Activated gamma-delta T cell (primary cell): Measurements from ENCODE around the gene LGALS9B.
"Not testable (repeated sequence)": the region's sequence is repeated elsewhere in the genome, so short reads cannot be mapped to it uniquely, and the experiment has no call there.

Source experiments
- DNase-seq: peaks from one replicate; lab custom pipeline; 2025; lab: John Stamatoyannopoulos, UW
- total RNA-seq, 2 donors: gene quantifications; one replicate each; lab custom pipeline; 2026; lab: John Stamatoyannopoulos, UW

The LGALS9B gene
- 0.13 to 0.20 reads per million in 2 donors for total RNA-seq

GRCh38 chr17:20467447-20467846, at the start of gene LGALS9B:
Gene LGALS9B, minus strand, starts transcription at chr17:20467539. Its CDS starts 69 bp downstream, at chr17:20467470.
- DNase-seq: not testable (repeated sequence)

GRCh38 chr17:20516986-20517385, 49.6 kb upstream of the LGALS9B start:
- not testable (repeated sequence) for DNase-seq

GRCh38 chr17:20515099-20515498, 47.8 kb upstream of the LGALS9B start:
- not testable (repeated sequence) for DNase-seq

GRCh38 chr17:20513539-20513938, 46.2 kb upstream of the LGALS9B start:
- DNase-seq: not testable (repeated sequence)

GRCh38 chr17:20512378-20512777, 45.0 kb upstream of the LGALS9B start:
- DNase-seq: not testable (repeated sequence)

- DNase-seq: not testable (repeated sequence)
Observed at GRCh38 chr17:20511778-20512177, 44.4 kb upstream of the LGALS9B start.

- DNase-seq: not testable (repeated sequence)
Observed at GRCh38 chr17:20505333-20505732, 38.0 kb upstream of the LGALS9B start.

GRCh38 chr17:20504388-20505066, 37.2 kb upstream of the LGALS9B start:
- DNase-seq: not testable (repeated sequence)

- not testable (repeated sequence) for DNase-seq
Observed at GRCh38 chr17:20501896-20502295, 34.6 kb upstream of the LGALS9B start.

- not testable (repeated sequence) for DNase-seq
Observed at GRCh38 chr17:20500346-20500745, 33.0 kb upstream of the LGALS9B start.

- not testable (repeated sequence) for DNase-seq
Observed at GRCh38 chr17:20495420-20495819, 28.1 kb upstream of the LGALS9B start.

- not testable (repeated sequence) for DNase-seq
Observed at GRCh38 chr17:20494735-20495134, 27.4 kb upstream of the LGALS9B start.

GRCh38 chr17:20494147-20494546, 26.8 kb upstream of the LGALS9B start:
- not testable (repeated sequence) for DNase-seq

GRCh38 chr17:20492971-20493370, 25.6 kb upstream of the LGALS9B start:
- not testable (repeated sequence) for DNase-seq

GRCh38 chr17:20492099-20492498, 24.8 kb upstream of the LGALS9B start:
- DNase-seq: not testable (repeated sequence)

- DNase-seq: not testable (repeated sequence)
Observed at GRCh38 chr17:20484930-20485329, 17.6 kb upstream of the LGALS9B start.

- not testable (repeated sequence) for DNase-seq
Observed at GRCh38 chr17:20479889-20480591, 12.7 kb upstream of the LGALS9B start.

- not testable (repeated sequence) for DNase-seq
Observed at GRCh38 chr17:20477398-20478071, 10.2 kb upstream of the LGALS9B start.

GRCh38 chr17:20475137-20475831, 7.9 kb upstream of the LGALS9B start:
- not testable (repeated sequence) for DNase-seq

GRCh38 chr17:20474081-20474480, 6.7 kb upstream of the LGALS9B start:
- not testable (repeated sequence) for DNase-seq

- not testable (repeated sequence) for DNase-seq
Observed at GRCh38 chr17:20469946-20470345, 2.6 kb upstream of the LGALS9B start.

GRCh38 chr17:20469107-20469506, 1.8 kb upstream of the LGALS9B start:
- not testable (repeated sequence) for DNase-seq
